Mesendoderm (in vitro differentiated cells): Measurements from ENCODE around the gene CDC14A.

Source experiments
- DNase-seq: peaks from one replicate; pipeline ENCODE4 v3.0.0; 2013
- H2AK5ac ChIP-seq: 2 replicates; pipeline ENCODE4 v1.6.1; 2013; ENCODE audit warnings: low read length, inconsistent platforms
- H2BK120ac ChIP-seq: 2 replicates; pipeline ENCODE4 v1.6.1; 2013; ENCODE audit warnings: low read depth, mild to moderate bottlenecking, low read length, moderate library complexity, mixed read lengths
- H2BK15ac ChIP-seq: replicated peaks from 2 replicates; pipeline ENCODE4 v1.6.1; 2013; ENCODE audit warnings: low read depth, mild to moderate bottlenecking, moderate library complexity
- H2BK5ac ChIP-seq: 2 replicates; pipeline ENCODE4 v1.6.1; 2013; ENCODE audit warnings: low read length, inconsistent platforms
- H3K18ac ChIP-seq: 2 replicates; pipeline ENCODE4 v1.6.1; 2013; ENCODE audit warnings: mild to moderate bottlenecking, low read length, mixed read lengths
- H3K23ac ChIP-seq: one replicate; pipeline ENCODE4 v1.6.1; 2013; ENCODE audit warnings: low read length
- H3K27ac ChIP-seq: 2 replicates; pipeline ENCODE4 v1.5.1; 2013; ENCODE audit warnings: low read depth, mild to moderate bottlenecking, inconsistent platforms, low read length, moderate library complexity
- H3K27me3 ChIP-seq: 2 replicates; pipeline ENCODE4 v1.6.1; 2013; ENCODE audit warnings: low read length, control low read depth, mild to moderate bottlenecking, inconsistent platforms; ENCODE audit not compliant: insufficient read depth, poor library complexity
- H3K36me3 ChIP-seq: 2 replicates; pipeline ENCODE4 v1.6.1; 2013; ENCODE audit warnings: low read length, inconsistent platforms; ENCODE audit not compliant: control insufficient read depth, insufficient read depth
- H3K4ac ChIP-seq: one replicate; pipeline ENCODE4 v1.6.1; 2013; ENCODE audit warnings: low read depth, mild to moderate bottlenecking, low read length, moderate library complexity
- H3K4me1 ChIP-seq: 2 replicates; pipeline ENCODE4 v1.6.1; 2013; ENCODE audit warnings: low read depth, low read length, inconsistent platforms; ENCODE audit not compliant: control insufficient read depth
- H3K4me2 ChIP-seq: 2 replicates; pipeline ENCODE4 v1.6.1; 2013; ENCODE audit warnings: low read length
- H3K4me3 ChIP-seq: 2 replicates; pipeline ENCODE4 v1.5.1; 2013; ENCODE audit warnings: mild to moderate bottlenecking, low read length
- H3K56ac ChIP-seq: one replicate; pipeline ENCODE4 v1.6.1; 2013; ENCODE audit warnings: low read length
- H3K79me1 ChIP-seq: 2 replicates; pipeline ENCODE4 v1.6.1; 2013; ENCODE audit warnings: low read length, inconsistent platforms
- H3K79me2 ChIP-seq: 2 replicates; pipeline ENCODE4 v1.6.1; 2013; ENCODE audit warnings: mild to moderate bottlenecking, low read length; ENCODE audit not compliant: control insufficient read depth, insufficient read depth
- H3K9ac ChIP-seq: 2 replicates; pipeline ENCODE4 v1.6.1; 2013; ENCODE audit warnings: low read length, inconsistent platforms
- H4K5ac ChIP-seq: one replicate; pipeline ENCODE4 v1.6.1; 2013; ENCODE audit warnings: low read length
- H4K8ac ChIP-seq: one replicate; pipeline ENCODE4 v1.6.1; 2013; ENCODE audit warnings: low read depth, mild to moderate bottlenecking, control low read depth, low read length, moderate library complexity
- WGBS: extraction: QIAGEN DNeasy Blood & Tissue Kit; methylation state at CpG from one replicate; pipeline ENCODE4 v1.1.7; 2013; ENCODE audit warnings: low lambda C conversion rate, missing lambda C conversion rate; ENCODE audit not compliant: insufficient coverage; ENCODE audit errors: extremely low coverage; 5-methylcytosine and 5-hydroxymethylcytosine counted together

The CDC14A gene

DNA sequence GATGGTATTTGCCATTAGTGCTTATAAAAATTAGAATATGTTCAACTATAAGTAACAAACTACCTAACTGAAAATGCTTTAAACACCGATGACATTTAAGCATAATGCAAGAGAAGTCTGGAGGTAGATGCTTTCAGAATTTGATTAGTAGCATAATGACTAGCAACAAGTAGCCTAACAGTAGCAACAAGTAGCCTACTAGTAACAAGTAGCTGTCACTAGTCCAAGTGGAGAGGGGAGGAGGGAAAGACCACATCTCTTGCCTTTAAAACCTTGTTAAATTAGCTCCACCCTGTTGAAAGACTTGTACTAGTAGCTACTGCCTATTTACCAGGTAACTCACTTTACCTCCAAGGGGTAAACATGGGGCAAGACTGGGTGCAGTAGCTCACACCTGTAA, 193.5 kb downstream of the CDC14A start:
- H2BK5ac ChIP-seq, result no peak overlapping the region
- H3K4ac ChIP-seq, result no peak overlapping the region
- H2BK15ac ChIP-seq, result no peak overlapping the region
- no peak overlapping the region for H3K56ac ChIP-seq
- no peak overlapping the region for H3K4me2 ChIP-seq
- no peak overlapping the region for H3K27ac ChIP-seq
- H3K4me1 ChIP-seq, result no peaks in the 10 kb centered on the region
- H2BK120ac ChIP-seq, result no peak overlapping the region
- H3K23ac ChIP-seq, result no peak overlapping the region
- H3K36me3 ChIP-seq, result no peaks in the 10 kb centered on the region
- DNase-seq, result no peak
- H3K79me1 ChIP-seq, result no peaks in the 10 kb centered on the region
- H2AK5ac ChIP-seq, result no peak overlapping the region
- H4K5ac ChIP-seq, result no peak overlapping the region
- no peak overlapping the region for H3K9ac ChIP-seq
- no CpG with 5 or more reads among the region's 1 CpG for WGBS
- H3K27me3 ChIP-seq, result peaks cover 3% of the 10 kb centered on the region
- H4K8ac ChIP-seq, result no peak overlapping the region
- H3K79me2 ChIP-seq, result no peaks in the 10 kb centered on the region
- no peak overlapping the region for H3K18ac ChIP-seq
- no peak overlapping the region for H3K4me3 ChIP-seq

DNA sequence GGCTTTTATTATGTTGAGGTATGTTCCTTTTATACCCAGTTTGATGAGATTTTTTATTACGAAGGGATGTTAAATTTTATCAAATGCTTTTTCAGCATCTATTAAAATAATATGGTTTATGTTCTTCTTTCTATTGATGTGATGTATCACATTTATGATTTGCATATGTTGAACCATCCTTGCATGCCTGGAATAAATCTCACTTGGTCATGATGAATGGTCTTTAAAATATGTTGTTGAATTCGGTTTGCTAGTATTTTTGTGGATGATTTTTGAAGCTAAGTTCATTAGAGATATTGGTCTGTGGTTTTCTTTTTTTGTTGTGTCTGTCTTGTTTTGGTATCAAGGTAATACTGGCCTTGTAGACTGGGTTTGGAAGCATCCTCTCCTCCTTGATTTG, 199.7 kb downstream of the CDC14A start:
- H3K79me2 ChIP-seq, result no peaks in the 10 kb centered on the region
- no peak overlapping the region for H4K8ac ChIP-seq
- WGBS, result no CpG with 5 or more reads among the region's 2 CpGs
- H3K4me2 ChIP-seq, result no peak overlapping the region
- no peak for DNase-seq
- H3K27me3 ChIP-seq, result no peaks in the 10 kb centered on the region
- H2BK120ac ChIP-seq, result no peak overlapping the region
- no peak overlapping the region for H2BK5ac ChIP-seq
- no peak overlapping the region for H2BK15ac ChIP-seq
- no peaks in the 10 kb centered on the region for H3K36me3 ChIP-seq
- H3K4me3 ChIP-seq, result no peak overlapping the region
- no peak overlapping the region for H3K4ac ChIP-seq
- H3K9ac ChIP-seq, result no peak overlapping the region
- no peaks in the 10 kb centered on the region for H3K4me1 ChIP-seq
- no peak overlapping the region for H4K5ac ChIP-seq
- no peak overlapping the region for H3K56ac ChIP-seq
- H3K23ac ChIP-seq, result no peak overlapping the region
- H3K79me1 ChIP-seq, result no peaks in the 10 kb centered on the region
- H3K18ac ChIP-seq, result no peak overlapping the region
- no peak overlapping the region for H2AK5ac ChIP-seq
- no peak overlapping the region for H3K27ac ChIP-seq

- H3K23ac ChIP-seq, result no peak overlapping the region
- H2BK5ac ChIP-seq, result no peak overlapping the region
- DNase-seq, result no peak
- no peak overlapping the region for H4K8ac ChIP-seq
- H3K79me2 ChIP-seq, result no peaks in the 10 kb centered on the region
- no CpG with 5 or more reads among the region's 2 CpGs for WGBS
- no peak overlapping the region for H3K18ac ChIP-seq
- H3K36me3 ChIP-seq, result no peaks in the 10 kb centered on the region
- no peak overlapping the region for H3K4ac ChIP-seq
- no peak overlapping the region for H3K27ac ChIP-seq
- no peak overlapping the region for H2AK5ac ChIP-seq
- H3K4me3 ChIP-seq, result no peak overlapping the region
- H2BK120ac ChIP-seq, result no peak overlapping the region
- no peaks in the 10 kb centered on the region for H3K4me1 ChIP-seq
- no peak overlapping the region for H3K56ac ChIP-seq
- H3K79me1 ChIP-seq, result no peaks in the 10 kb centered on the region
- H3K4me2 ChIP-seq, result no peak overlapping the region
- H4K5ac ChIP-seq, result no peak overlapping the region
- no peaks in the 10 kb centered on the region for H3K27me3 ChIP-seq
- H2BK15ac ChIP-seq, result no peak overlapping the region
- H3K9ac ChIP-seq, result no peak overlapping the region
Measured at GRCh38 chr1:100552922-100553321, 200.6 kb downstream of the CDC14A start.

DNA sequence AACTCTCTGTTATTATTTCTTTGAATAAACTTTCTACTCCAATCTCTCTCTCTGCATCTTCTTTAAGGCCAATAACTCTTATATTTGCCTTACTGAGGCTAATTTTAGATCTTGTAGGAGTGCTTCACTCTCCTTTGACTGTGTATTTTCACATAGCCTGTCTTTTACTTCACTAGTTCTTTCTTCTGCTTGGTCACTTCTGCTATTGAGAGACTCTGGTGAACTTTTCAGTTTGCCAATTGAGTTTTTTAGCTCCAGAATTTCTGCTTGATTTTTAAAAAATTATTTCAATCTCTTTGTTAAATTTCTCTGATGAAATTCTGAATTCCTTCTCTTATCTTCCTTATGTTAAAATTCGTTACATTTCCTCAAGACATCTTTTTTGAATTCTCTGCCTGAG, 203.9 kb downstream of the CDC14A start:
- Histone ChIP-seq H3K4me1 (no peaks in the 10 kb centered on the region), H3K23ac (no peak overlapping the region), H3K4me3 (no peak overlapping the region), H3K27me3 (no peaks in the 10 kb centered on the region), H2BK120ac (no peak overlapping the region), H3K56ac (no peak overlapping the region), H3K4ac (no peak overlapping the region), H3K79me1 (no peaks in the 10 kb centered on the region), H3K79me2 (no peaks in the 10 kb centered on the region), H4K8ac (no peak overlapping the region), H2BK5ac (no peak overlapping the region), H3K9ac (no peak overlapping the region), H3K27ac (no peak overlapping the region), H3K4me2 (no peak overlapping the region), H3K36me3 (no peaks in the 10 kb centered on the region), H2AK5ac (no peak overlapping the region), H4K5ac (no peak overlapping the region), H3K18ac (no peak overlapping the region), H2BK15ac (no peak overlapping the region)
- WGBS, result no CpG with 5 or more reads among the region's 1 CpG
- no peak for DNase-seq

DNA sequence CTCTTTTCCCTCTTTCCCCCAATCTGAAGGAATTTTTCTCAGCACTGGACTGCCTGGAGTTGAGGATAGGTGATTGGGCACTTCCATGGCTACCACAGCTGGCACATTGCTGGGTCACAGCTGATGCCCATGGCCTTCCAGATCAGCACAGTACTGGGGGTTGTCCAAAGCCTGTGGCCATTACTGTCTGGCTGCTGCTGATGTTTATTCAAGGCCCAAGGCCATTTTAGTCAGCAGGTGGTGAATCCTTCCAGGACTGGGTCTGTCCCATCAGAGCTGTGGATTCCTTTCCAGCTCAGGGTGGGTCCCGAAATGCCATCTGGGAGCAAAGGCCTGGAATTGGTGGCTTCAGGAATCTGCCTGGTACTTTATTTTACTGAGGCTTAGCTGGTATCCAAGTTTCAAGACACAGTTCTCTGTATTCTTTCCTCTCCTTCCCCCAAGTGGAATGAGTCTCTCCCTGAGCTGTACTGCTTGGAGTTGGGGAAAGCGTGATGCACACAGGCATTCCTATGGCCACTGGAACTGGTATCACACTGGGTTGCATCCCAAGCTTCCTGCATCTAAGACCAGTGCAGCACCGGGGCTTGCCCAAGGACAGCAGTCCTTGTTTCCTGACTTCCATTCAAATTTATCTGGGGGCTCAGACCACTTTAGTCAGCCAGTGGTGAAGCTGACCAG, 204.8 kb downstream of the CDC14A start:
- H3K18ac ChIP-seq, result no peak overlapping the region
- no peak overlapping the region for H3K4me3 ChIP-seq
- no peaks in the 10 kb centered on the region for H3K79me1 ChIP-seq
- H3K23ac ChIP-seq, result no peak overlapping the region
- no peak overlapping the region for H3K4me2 ChIP-seq
- H3K4me1 ChIP-seq, result no peaks in the 10 kb centered on the region
- no peak overlapping the region for H3K4ac ChIP-seq
- H4K5ac ChIP-seq, result no peak overlapping the region
- H3K27me3 ChIP-seq, result no peaks in the 10 kb centered on the region
- no peak overlapping the region for H3K56ac ChIP-seq
- no peaks in the 10 kb centered on the region for H3K36me3 ChIP-seq
- no peak overlapping the region for H3K27ac ChIP-seq
- WGBS, result no CpG with 5 or more reads among the region's 3 CpGs
- no peak overlapping the region for H2BK15ac ChIP-seq
- DNase-seq, result no peak
- H2BK5ac ChIP-seq, result no peak overlapping the region
- no peak overlapping the region for H3K9ac ChIP-seq
- no peak overlapping the region for H2BK120ac ChIP-seq
- H4K8ac ChIP-seq, result no peak overlapping the region
- H3K79me2 ChIP-seq, result no peaks in the 10 kb centered on the region
- no peak overlapping the region for H2AK5ac ChIP-seq

DNA sequence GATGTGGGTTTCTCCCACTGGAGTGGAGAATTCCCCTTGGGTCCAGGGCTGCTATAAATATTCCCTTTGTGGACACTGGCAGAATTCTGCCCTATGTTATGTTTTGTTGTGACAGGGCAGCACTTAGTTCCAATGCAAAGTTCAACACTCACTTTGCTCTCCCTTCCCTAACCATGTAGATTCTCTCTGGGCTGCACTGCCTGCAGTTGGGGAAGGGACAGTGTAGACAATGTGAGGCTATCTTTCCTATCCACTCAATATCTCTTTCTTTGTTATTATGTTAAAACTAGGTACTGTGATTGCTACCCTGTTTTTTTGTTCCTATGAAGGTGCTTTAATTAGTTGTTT, 205.3 kb downstream of the CDC14A start:
- H4K5ac ChIP-seq, result no peak overlapping the region

More for the DNA sequence above, 205.3 kb downstream of the CDC14A start:
- H3K27ac ChIP-seq, result no peak overlapping the region
- no peak overlapping the region for H2AK5ac ChIP-seq
- no peak overlapping the region for H2BK120ac ChIP-seq
- H3K36me3 ChIP-seq, result no peaks in the 10 kb centered on the region
- H3K4me2 ChIP-seq, result no peak overlapping the region
- H3K4me3 ChIP-seq, result no peak overlapping the region
- no peak overlapping the region for H3K56ac ChIP-seq
- H3K9ac ChIP-seq, result no peak overlapping the region
- no peak for DNase-seq
- H3K4ac ChIP-seq, result no peak overlapping the region
- no peaks in the 10 kb centered on the region for H3K4me1 ChIP-seq
- no peaks in the 10 kb centered on the region for H3K79me2 ChIP-seq
- H4K8ac ChIP-seq, result no peak overlapping the region
- H2BK15ac ChIP-seq, result no peak overlapping the region
- H3K27me3 ChIP-seq, result no peaks in the 10 kb centered on the region
- H3K18ac ChIP-seq, result no peak overlapping the region
- H3K23ac ChIP-seq, result no peak overlapping the region
- no peak overlapping the region for H2BK5ac ChIP-seq
- no peaks in the 10 kb centered on the region for H3K79me1 ChIP-seq
